ENCODE measurements around the gene ADAMTS8.

The ADAMTS8 gene

GRCh38 chr11:130454491-130455252 lies 26.3 kb upstream of the ADAMTS8 start:
- no peak overlapping the region for H3K4me3 ChIP-seq (replicated peaks in 1 of 2; ENCODE audit: low read depth in 2 of 2, low read length in 2 of 2)
- no peak for TF ChIP-seq CTCF (IDR thresholded peaks at IDR 0.05; ENCODE audit: low read depth, low read length)
- peak; percentile 41 to 55 for DNase-seq (ENCODE audit: low read depth in 2 of 2)

GRCh38 chr11:130452940-130453339 lies 24.5 kb upstream of the ADAMTS8 start:
- DNase-seq (ENCODE audit: low read depth in 2 of 2), result no peak
- H3K4me3 ChIP-seq (replicated peaks in 1 of 2; ENCODE audit: low read depth in 2 of 2, low read length in 2 of 2), result no peak overlapping the region
- TF ChIP-seq CTCF (IDR thresholded peaks at IDR 0.05; ENCODE audit: low read depth, low read length), result no peak

GRCh38 chr11:130452176-130452575 lies 23.8 kb upstream of the ADAMTS8 start:
- DNase-seq (ENCODE audit: low read depth in 2 of 2), result no peak
- no peak for TF ChIP-seq CTCF (IDR thresholded peaks at IDR 0.05; ENCODE audit: low read depth, low read length)
- H3K4me3 ChIP-seq (replicated peaks in 1 of 2; ENCODE audit: low read depth in 2 of 2, low read length in 2 of 2), result peak overlapping the region in 1 of 2 donors; percentile 5

- DNase-seq (ENCODE audit: low read depth in 2 of 2), result peak; percentile 77 to 83
- no peak for TF ChIP-seq CTCF (IDR thresholded peaks at IDR 0.05; ENCODE audit: low read depth, low read length)
- peak overlapping the region in 1 of 2 donors; percentile 83 for H3K4me3 ChIP-seq (replicated peaks in 1 of 2; ENCODE audit: low read depth in 2 of 2, low read length in 2 of 2)
Measured at GRCh38 chr11:130451231-130452019, 23.0 kb upstream of the ADAMTS8 start.

GRCh38 chr11:130449996-130450769 lies 21.8 kb upstream of the ADAMTS8 start:
- H3K4me3 ChIP-seq (replicated peaks in 1 of 2; ENCODE audit: low read depth in 2 of 2, low read length in 2 of 2), result peak overlapping the region; percentile 66 to 83
- peak; percentile 63 for TF ChIP-seq CTCF (IDR thresholded peaks at IDR 0.05; ENCODE audit: low read depth, low read length)
- peak; percentile 79 to 94 for DNase-seq (ENCODE audit: low read depth in 2 of 2)

GRCh38 chr11:130449310-130449990 lies 21.0 kb upstream of the ADAMTS8 start:
- DNase-seq (ENCODE audit: low read depth in 2 of 2), result peak in 1 of 2 donors; percentile 29
- peak overlapping the region; percentile 66 to 83 for H3K4me3 ChIP-seq (replicated peaks in 1 of 2; ENCODE audit: low read depth in 2 of 2, low read length in 2 of 2)
- TF ChIP-seq CTCF (IDR thresholded peaks at IDR 0.05; ENCODE audit: low read depth, low read length), result no peak

All from cardiac fibroblast (primary cell).